Coronary artery (tissue), 2 donors: Measurements from ENCODE around the gene SFT2D3.

Source experiments
- DNase-seq: peaks from one replicate; pipeline ENCODE4 v3.0.0-alpha.2; 2017; ENCODE audit warnings: low spot score
- H3K27ac ChIP-seq, 2 donors: fragments of 200-600 bp; sonication (generic); one replicate each; pipeline ENCODE4 v1.5.1; 2016 to 2019
- H3K4me3 ChIP-seq: fragments of 200-600 bp; sonication (generic); 2 replicates; pipeline ENCODE4 v1.5.1; 2016; ENCODE audit warnings: mild to moderate bottlenecking, moderate library complexity
- TF ChIP-seq, protein P1 (sequence below): fragments of 200-600 bp; sonication (generic); IDR thresholded peaks from one replicate; pipeline ENCODE4 v1.5.1; 2019; ENCODE audit warnings: antibody characterized with exemption

The SFT2D3 gene

DNA sequence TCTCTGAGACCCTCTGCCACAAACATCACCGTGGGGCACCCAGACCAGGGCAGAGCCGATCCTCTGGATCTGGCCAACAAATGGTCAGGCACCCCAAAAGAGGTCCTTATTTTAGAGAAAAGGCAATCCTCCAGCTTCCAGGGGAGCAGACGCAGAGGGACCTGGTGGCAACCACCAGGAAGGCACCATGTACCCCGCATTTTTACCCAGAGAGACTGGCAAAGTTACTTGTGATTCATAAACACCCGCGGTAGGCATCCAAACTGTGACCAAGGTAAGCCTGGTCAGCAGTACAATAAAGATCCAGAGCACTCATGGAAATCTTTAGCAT is 36.4 kb upstream of the SFT2D3 start:
- Histone ChIP-seq H3K27ac (peak overlapping the region; percentile 61 to 87), H3K4me3 (peak overlapping the region; percentile 71)
- TF ChIP-seq, protein P1, sequence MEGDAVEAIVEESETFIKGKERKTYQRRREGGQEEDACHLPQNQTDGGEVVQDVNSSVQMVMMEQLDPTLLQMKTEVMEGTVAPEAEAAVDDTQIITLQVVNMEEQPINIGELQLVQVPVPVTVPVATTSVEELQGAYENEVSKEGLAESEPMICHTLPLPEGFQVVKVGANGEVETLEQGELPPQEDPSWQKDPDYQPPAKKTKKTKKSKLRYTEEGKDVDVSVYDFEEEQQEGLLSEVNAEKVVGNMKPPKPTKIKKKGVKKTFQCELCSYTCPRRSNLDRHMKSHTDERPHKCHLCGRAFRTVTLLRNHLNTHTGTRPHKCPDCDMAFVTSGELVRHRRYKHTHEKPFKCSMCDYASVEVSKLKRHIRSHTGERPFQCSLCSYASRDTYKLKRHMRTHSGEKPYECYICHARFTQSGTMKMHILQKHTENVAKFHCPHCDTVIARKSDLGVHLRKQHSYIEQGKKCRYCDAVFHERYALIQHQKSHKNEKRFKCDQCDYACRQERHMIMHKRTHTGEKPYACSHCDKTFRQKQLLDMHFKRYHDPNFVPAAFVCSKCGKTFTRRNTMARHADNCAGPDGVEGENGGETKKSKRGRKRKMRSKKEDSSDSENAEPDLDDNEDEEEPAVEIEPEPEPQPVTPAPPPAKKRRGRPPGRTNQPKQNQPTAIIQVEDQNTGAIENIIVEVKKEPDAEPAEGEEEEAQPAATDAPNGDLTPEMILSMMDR: no peak
- no peak for DNase-seq

DNA sequence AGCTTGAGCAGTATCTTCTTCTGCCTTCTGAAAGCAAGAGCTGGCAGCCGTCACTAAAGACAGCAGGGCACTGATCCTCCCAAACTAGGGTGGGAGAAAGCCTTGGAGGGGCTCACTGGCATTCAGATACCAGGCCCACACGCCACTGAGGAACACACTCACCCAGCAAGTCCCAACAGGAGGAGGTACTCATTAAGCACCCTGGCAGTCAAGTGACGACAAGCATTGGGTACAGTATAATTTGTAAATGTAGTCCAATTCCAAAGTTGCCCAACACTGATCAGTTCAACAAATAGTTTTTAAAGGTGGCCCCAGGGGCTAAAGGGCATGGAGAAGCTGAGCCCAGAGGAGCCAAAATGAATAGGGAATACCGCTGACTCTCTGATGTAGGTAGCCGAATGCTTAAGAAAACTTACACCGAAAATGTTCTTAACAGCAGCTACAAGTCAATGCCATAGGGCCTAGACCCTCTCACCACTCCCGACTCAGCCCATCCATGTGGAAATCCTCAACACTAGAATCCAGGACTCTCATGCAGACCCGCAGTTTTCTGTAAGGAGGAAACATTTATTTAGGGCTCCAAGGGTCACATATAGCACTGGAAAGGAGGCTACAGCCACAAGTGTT is 35.9 kb upstream of the SFT2D3 start:
- peak overlapping the region; percentile 71 for H3K4me3 ChIP-seq
- H3K27ac ChIP-seq: peak overlapping the region; percentile 61 to 87
- TF ChIP-seq, protein P1: no peak
- DNase-seq: no peak

DNA sequence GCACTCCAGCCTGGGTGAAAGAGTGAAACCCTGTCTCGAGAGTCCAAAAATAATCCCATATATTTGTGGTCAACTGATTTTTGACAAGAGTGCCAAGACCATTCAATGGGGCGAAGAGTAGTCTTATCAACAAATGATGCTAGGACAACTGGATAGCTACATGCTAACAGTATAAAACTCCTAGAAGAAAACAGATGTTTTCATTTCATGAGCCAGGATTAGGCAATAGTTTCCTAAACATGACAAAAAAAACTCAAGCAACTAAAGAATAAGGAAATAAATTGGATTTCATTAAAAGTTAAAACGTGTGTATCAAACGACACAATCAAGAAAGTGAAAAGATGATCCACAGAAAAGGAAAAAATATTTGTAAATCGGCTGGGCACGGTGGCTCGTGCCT is 32.2 kb upstream of the SFT2D3 start:
- DNase-seq: no peak
- Histone ChIP-seq H3K4me3 (peak overlapping the region; percentile 29), H3K27ac (peak overlapping the region; percentile 2 to 52)
- TF ChIP-seq, protein P1: no peak

DNA sequence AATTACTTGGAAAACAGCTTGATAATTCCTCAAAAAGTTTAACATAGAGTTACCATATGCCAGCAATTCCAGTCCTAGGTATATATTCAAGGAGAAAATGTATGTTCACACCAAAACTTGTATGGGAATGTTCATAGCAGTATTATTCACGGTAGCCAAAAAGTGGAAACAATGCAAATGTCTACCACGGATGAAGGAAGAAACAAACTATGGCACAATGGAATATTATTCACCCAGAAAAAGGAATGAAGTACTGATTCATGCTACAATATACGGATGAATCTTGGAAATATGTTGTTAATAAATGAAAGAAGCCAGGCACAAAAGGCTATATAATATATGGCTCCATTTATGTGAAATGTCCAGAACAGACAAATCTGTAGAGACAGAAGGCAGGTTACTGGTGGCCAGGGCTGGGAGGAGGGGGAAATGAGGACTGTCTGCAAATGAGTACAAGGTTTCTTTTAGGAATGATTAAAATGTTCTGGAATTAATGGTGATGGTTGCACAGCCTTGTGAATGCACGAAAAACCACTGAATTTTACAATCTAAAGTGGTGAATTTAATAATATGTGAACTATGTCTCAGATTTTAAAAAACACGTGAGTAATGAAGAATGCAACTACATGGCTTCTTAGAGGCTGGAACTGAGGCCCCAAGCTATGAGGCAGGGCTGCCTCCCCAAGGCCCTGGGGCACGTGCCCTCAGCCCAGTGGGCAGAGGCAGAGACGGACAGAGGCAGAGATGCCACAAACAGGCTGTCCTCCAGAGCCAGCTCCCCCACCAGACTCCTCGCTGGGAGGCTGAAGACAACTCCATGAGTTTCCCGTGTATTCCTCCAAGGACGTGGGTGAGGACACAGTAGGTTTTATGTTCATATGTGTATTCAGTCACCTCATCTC is 31.0 kb upstream of the SFT2D3 start:
- peak overlapping the region; percentile 24 to 29 for H3K27ac ChIP-seq
- H3K4me3 ChIP-seq: no peak overlapping the region
- peak; percentile 70 for DNase-seq
- TF ChIP-seq, protein P1: no peak

DNA sequence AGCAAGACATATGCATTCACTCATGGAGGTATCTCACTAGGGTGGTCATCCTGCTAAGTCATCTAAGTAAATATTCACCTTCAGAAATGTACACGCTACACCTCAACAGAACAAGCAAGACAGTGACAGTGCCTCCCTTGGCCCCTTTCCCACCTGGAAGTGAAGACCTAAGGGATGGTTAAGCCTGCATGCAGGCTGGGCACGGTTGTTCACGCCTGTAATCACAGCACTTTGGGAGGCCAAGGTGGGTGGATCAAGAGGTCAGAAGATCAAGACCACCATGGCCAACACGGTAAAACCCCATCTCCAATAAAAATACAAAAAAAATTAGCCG is 30.4 kb upstream of the SFT2D3 start:
- Histone ChIP-seq H3K4me3 (no peak overlapping the region), H3K27ac (peak overlapping the region in 1 of 2 donors; percentile 29)
- TF ChIP-seq, protein P1: no peak
- no peak for DNase-seq

DNA sequence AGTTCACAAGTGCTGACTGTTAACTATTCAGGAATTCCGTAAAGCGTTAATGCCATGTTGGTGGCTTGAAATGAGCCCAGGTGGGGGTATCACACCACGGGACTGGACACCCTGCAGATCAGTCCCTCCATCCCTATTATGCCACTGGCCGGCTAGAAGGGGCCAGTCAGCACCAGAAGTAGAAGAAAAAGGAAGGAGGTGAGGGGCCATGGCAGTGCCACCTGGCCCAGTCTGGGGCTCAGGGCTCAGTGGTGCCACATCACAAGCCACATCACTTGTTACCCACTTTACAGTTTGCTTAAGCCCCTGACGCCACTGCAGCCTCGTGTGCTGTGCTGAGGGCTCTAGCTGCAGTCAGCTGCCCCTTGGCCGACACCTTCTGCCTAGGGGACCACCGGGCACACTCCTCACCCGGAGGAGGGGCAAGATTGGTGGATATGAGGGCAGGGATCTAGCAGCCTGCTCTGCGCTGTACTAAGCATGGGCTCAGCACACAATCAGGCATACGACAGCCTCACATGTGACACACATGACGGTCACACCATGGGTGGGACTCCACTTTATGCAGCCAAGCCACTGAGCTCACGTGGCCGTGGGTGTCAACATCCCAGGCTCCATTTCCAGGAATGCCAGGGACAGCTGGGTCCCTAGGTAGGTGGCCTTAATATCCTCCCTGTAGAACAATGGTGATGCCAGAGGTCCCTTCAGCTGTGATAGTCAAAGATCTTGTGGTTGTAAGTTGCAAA is 29.6 kb upstream of the SFT2D3 start:
- H3K4me3 ChIP-seq: peak overlapping the region; percentile 87
- peak overlapping the region; percentile 94 to 95 for H3K27ac ChIP-seq
- DNase-seq: peak; percentile 68
- TF ChIP-seq, protein P1: no peak
